Mesendoderm (in vitro differentiated cells): ENCODE measurements around the gene C2CD4A.

Experiments used
- DNase-seq: peaks from one replicate; pipeline ENCODE4 v3.0.0; 2013
- H2AK5ac ChIP-seq: 2 replicates; pipeline ENCODE4 v1.6.1; 2013; ENCODE audit warnings: low read length, inconsistent platforms
- H2BK120ac ChIP-seq: 2 replicates; pipeline ENCODE4 v1.6.1; 2013; ENCODE audit warnings: low read depth, mild to moderate bottlenecking, low read length, moderate library complexity, mixed read lengths
- H2BK15ac ChIP-seq: replicated peaks from 2 replicates; pipeline ENCODE4 v1.6.1; 2013; ENCODE audit warnings: low read depth, mild to moderate bottlenecking, moderate library complexity
- H2BK5ac ChIP-seq: 2 replicates; pipeline ENCODE4 v1.6.1; 2013; ENCODE audit warnings: low read length, inconsistent platforms
- H3K18ac ChIP-seq: 2 replicates; pipeline ENCODE4 v1.6.1; 2013; ENCODE audit warnings: mild to moderate bottlenecking, low read length, mixed read lengths
- H3K23ac ChIP-seq: one replicate; pipeline ENCODE4 v1.6.1; 2013; ENCODE audit warnings: low read length
- H3K27ac ChIP-seq: 2 replicates; pipeline ENCODE4 v1.5.1; 2013; ENCODE audit warnings: low read depth, mild to moderate bottlenecking, inconsistent platforms, low read length, moderate library complexity
- H3K27me3 ChIP-seq: 2 replicates; pipeline ENCODE4 v1.6.1; 2013; ENCODE audit warnings: low read length, control low read depth, mild to moderate bottlenecking, inconsistent platforms; ENCODE audit not compliant: insufficient read depth, poor library complexity
- H3K36me3 ChIP-seq: 2 replicates; pipeline ENCODE4 v1.6.1; 2013; ENCODE audit warnings: low read length, inconsistent platforms; ENCODE audit not compliant: control insufficient read depth, insufficient read depth
- H3K4ac ChIP-seq: one replicate; pipeline ENCODE4 v1.6.1; 2013; ENCODE audit warnings: low read depth, mild to moderate bottlenecking, low read length, moderate library complexity
- H3K4me1 ChIP-seq: 2 replicates; pipeline ENCODE4 v1.6.1; 2013; ENCODE audit warnings: low read depth, low read length, inconsistent platforms; ENCODE audit not compliant: control insufficient read depth
- H3K4me2 ChIP-seq: 2 replicates; pipeline ENCODE4 v1.6.1; 2013; ENCODE audit warnings: low read length
- H3K4me3 ChIP-seq: 2 replicates; pipeline ENCODE4 v1.5.1; 2013; ENCODE audit warnings: mild to moderate bottlenecking, low read length
- H3K56ac ChIP-seq: one replicate; pipeline ENCODE4 v1.6.1; 2013; ENCODE audit warnings: low read length
- H3K79me1 ChIP-seq: 2 replicates; pipeline ENCODE4 v1.6.1; 2013; ENCODE audit warnings: low read length, inconsistent platforms
- H3K79me2 ChIP-seq: 2 replicates; pipeline ENCODE4 v1.6.1; 2013; ENCODE audit warnings: mild to moderate bottlenecking, low read length; ENCODE audit not compliant: control insufficient read depth, insufficient read depth
- H3K9ac ChIP-seq: 2 replicates; pipeline ENCODE4 v1.6.1; 2013; ENCODE audit warnings: low read length, inconsistent platforms
- H4K5ac ChIP-seq: one replicate; pipeline ENCODE4 v1.6.1; 2013; ENCODE audit warnings: low read length
- H4K8ac ChIP-seq: one replicate; pipeline ENCODE4 v1.6.1; 2013; ENCODE audit warnings: low read depth, mild to moderate bottlenecking, control low read depth, low read length, moderate library complexity
- WGBS: extraction: QIAGEN DNeasy Blood & Tissue Kit; methylation state at CpG from one replicate; pipeline ENCODE4 v1.1.7; 2013; ENCODE audit warnings: low lambda C conversion rate, missing lambda C conversion rate; ENCODE audit not compliant: insufficient coverage; ENCODE audit errors: extremely low coverage; 5-methylcytosine and 5-hydroxymethylcytosine counted together

C2CD4A gene

GRCh38 chr15:62063825-62064635, 2.7 kb upstream of the C2CD4A start:
- H4K8ac ChIP-seq: no peak overlapping the region
- H3K56ac ChIP-seq: no peak overlapping the region
- H3K4me1 ChIP-seq: no peaks in the 10 kb centered on the region
- H4K5ac ChIP-seq: no peak overlapping the region
- no peak overlapping the region for H3K27ac ChIP-seq
- H3K79me2 ChIP-seq: no peaks in the 10 kb centered on the region
- peaks cover 32% of the 10 kb centered on the region for H3K27me3 ChIP-seq
- no peak overlapping the region for H3K4me3 ChIP-seq
- no peak overlapping the region for H2BK5ac ChIP-seq
- H3K9ac ChIP-seq: no peak overlapping the region
- no CpG with 5 or more reads among the region's 6 CpGs for WGBS
- H2BK120ac ChIP-seq: no peak overlapping the region
- no peak overlapping the region for H3K4me2 ChIP-seq
- no peaks in the 10 kb centered on the region for H3K79me1 ChIP-seq
- no peak overlapping the region for H3K4ac ChIP-seq
- no peak overlapping the region for H3K18ac ChIP-seq
- no peak overlapping the region for H2BK15ac ChIP-seq
- no peaks in the 10 kb centered on the region for H3K36me3 ChIP-seq
- H2AK5ac ChIP-seq: no peak overlapping the region
- peak; percentile 19 for DNase-seq
- H3K23ac ChIP-seq: no peak overlapping the region

GRCh38 chr15:62067448-62068044, 769 bp downstream of the C2CD4A start:
- Histone ChIP-seq H3K4me2 (no peak overlapping the region), H3K79me2 (no peaks in the 10 kb centered on the region), H3K9ac (no peak overlapping the region), H3K4ac (no peak overlapping the region), H3K56ac (no peak overlapping the region), H2AK5ac (no peak overlapping the region), H3K27ac (no peak overlapping the region), H3K4me3 (no peak overlapping the region), H3K23ac (no peak overlapping the region), H3K79me1 (no peaks in the 10 kb centered on the region), H3K27me3 (peaks cover 28% of the 10 kb centered on the region), H2BK5ac (no peak overlapping the region), H3K4me1 (no peaks in the 10 kb centered on the region), H3K36me3 (no peaks in the 10 kb centered on the region), H3K18ac (no peak overlapping the region), H4K5ac (no peak overlapping the region), H2BK15ac (no peak overlapping the region), H4K8ac (no peak overlapping the region), H2BK120ac (no peak overlapping the region)
- WGBS: no CpG with 5 or more reads among the region's 62 CpGs
- peak; percentile 21 for DNase-seq

- H3K27ac ChIP-seq: no peak overlapping the region
- peak overlapping the region; percentile 27 for H3K9ac ChIP-seq
- no peak overlapping the region for H2BK15ac ChIP-seq
- no peaks in the 10 kb centered on the region for H3K79me1 ChIP-seq
- no peaks in the 10 kb centered on the region for H3K4me1 ChIP-seq
- H2BK120ac ChIP-seq: no peak overlapping the region
- H3K56ac ChIP-seq: peak overlapping the region; percentile 42
- H3K4me2 ChIP-seq: peak overlapping the region; percentile 46
- no CpG with 5 or more reads among the region's 103 CpGs for WGBS
- H3K23ac ChIP-seq: no peak overlapping the region
- H2BK5ac ChIP-seq: no peak overlapping the region
- H4K8ac ChIP-seq: no peak overlapping the region
- H3K4me3 ChIP-seq: no peak overlapping the region
- no peak overlapping the region for H3K4ac ChIP-seq
- peak; percentile 60 for DNase-seq
- no peak overlapping the region for H4K5ac ChIP-seq
- no peak overlapping the region for H3K18ac ChIP-seq
- H3K79me2 ChIP-seq: no peaks in the 10 kb centered on the region
- peaks cover 28% of the 10 kb centered on the region for H3K27me3 ChIP-seq
- no peaks in the 10 kb centered on the region for H3K36me3 ChIP-seq
- no peak overlapping the region for H2AK5ac ChIP-seq
These were observed 1.5 kb downstream of the C2CD4A start for GRCh38 chr15:62068071-62068809.

- Histone ChIP-seq H2BK120ac (no peak overlapping the region), H3K4me2 (no peak overlapping the region), H3K27me3 (peaks cover 24% of the 10 kb centered on the region), H3K23ac (no peak overlapping the region), H3K18ac (no peak overlapping the region), H3K4ac (no peak overlapping the region), H3K56ac (no peak overlapping the region), H4K5ac (no peak overlapping the region), H3K9ac (no peak overlapping the region), H3K79me2 (no peaks in the 10 kb centered on the region), H3K79me1 (no peaks in the 10 kb centered on the region), H2BK15ac (no peak overlapping the region), H2AK5ac (no peak overlapping the region), H4K8ac (no peak overlapping the region), H3K4me1 (no peaks in the 10 kb centered on the region), H3K4me3 (no peak overlapping the region), H2BK5ac (no peak overlapping the region), H3K36me3 (no peaks in the 10 kb centered on the region), H3K27ac (no peak overlapping the region)
- DNase-seq: no peak
- WGBS: no CpG with 5 or more reads among the region's 4 CpGs
These were observed 2.0 kb downstream of the C2CD4A start for GRCh38 chr15:62068810-62069167.

- Histone ChIP-seq H3K23ac (no peak overlapping the region), H3K4ac (no peak overlapping the region), H2AK5ac (no peak overlapping the region), H3K4me1 (no peaks in the 10 kb centered on the region), H2BK5ac (no peak overlapping the region), H3K56ac (no peak overlapping the region), H2BK120ac (no peak overlapping the region), H3K79me1 (no peaks in the 10 kb centered on the region), H3K4me2 (no peak overlapping the region), H2BK15ac (no peak overlapping the region), H3K9ac (no peak overlapping the region), H4K8ac (no peak overlapping the region), H3K79me2 (no peaks in the 10 kb centered on the region), H3K36me3 (no peaks in the 10 kb centered on the region), H3K27me3 (peaks cover 24% of the 10 kb centered on the region), H3K27ac (no peak overlapping the region), H3K18ac (no peak overlapping the region), H4K5ac (no peak overlapping the region), H3K4me3 (no peak overlapping the region)
- no CpG with 5 or more reads among the region's 5 CpGs for WGBS
- DNase-seq: no peak
These were observed 2.8 kb downstream of the C2CD4A start for GRCh38 chr15:62069551-62069950.
